ENCODE results near the gene OR1A1. TPM values are rescaled to one million over a fixed set of nuclear protein-coding genes. Genes with fewer than 3 reads are reported as not detected.

Gene OR1A1
- not detected in 2 replicates for polyA plus RNA-seq (2011; rRNA removed)
- polyA plus RNA-seq (2012; cell fraction: cytosol; rRNA removed): not detected in 2 replicates
- polyA plus RNA-seq (2012; cell fraction: nucleus; rRNA removed): not detected in 2 replicates
- not detected in 3 replicates for polyA plus RNA-seq (2017; fragmentation: RNase III; extraction: RNeasy Plus Mini Kit Qiagen cat#74134 plus additional on column Dnase treatment)
- not detected in 2 replicates for polyA minus RNA-seq (2011; rRNA and poly(A)+ RNA removed)

DNA sequence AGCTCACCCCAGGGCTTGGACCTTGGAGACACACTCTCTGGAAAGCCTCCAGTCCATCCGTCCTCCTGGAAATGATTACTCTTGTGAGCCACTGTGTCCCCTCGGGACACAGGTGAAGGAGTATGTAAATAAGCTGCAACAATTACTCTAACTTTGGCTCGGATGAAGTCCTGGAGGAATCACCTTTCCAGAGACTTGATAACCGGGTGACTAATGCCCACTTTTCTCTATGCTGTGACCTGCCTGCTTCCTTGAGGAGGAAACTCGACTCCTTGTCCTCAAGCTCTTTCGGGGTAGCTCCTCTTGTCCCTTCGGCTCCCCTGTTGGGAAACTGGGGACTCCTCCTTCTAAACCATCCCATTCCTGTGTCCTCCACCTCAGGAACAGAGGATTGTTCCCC lies at the start of gene OR1A1:
OR1A1 (plus strand) TSS at position 301 of the 400 bp plus-strand sequence. CDS start 7,954 bp downstream, outside the sequence.
- H3K4me1 ChIP-seq: no peaks in the 10 kb centered on the region
- no peak within 1 kb of the TSS for H3K4me2 ChIP-seq
- POLR2A ChIA-PET: no interaction called here
- H3K27ac ChIP-seq: no peak within 1 kb of the TSS
- H3K4me3 ChIP-seq: no peak within 1 kb of the TSS
- no peak for ATAC-seq
- no peak for DNase-seq (ENCODE audit: low read depth in 1 of 2, low spot score in 1 of 2)
- 2% methylated on average over 7 of the region's 7 CpGs for WGBS (ENCODE audit: missing lambda C conversion rate)
- no peaks in the 10 kb centered on the region for H3K9me3 ChIP-seq
- FAIRE-seq: no peak
- TF ChIP-seq ZSCAN20 (CRISPR knock-in tag; IDR thresholded peaks at IDR 0.05) (no peak), ELK1 (IDR thresholded peaks at IDR 0.05; ENCODE audit: low read depth, low read length) (no peak), FOXS1 (CRISPR knock-in tag; IDR thresholded peaks at IDR 0.05) (no peak), KDM5A (IDR thresholded peaks at IDR 0.05) (no peak), HOXA7 (CRISPR knock-in tag; IDR thresholded peaks at IDR 0.05) (no peak), RAD21 (conservative IDR thresholded peaks at IDR 0.05 in 1 of 2, IDR thresholded peaks at IDR 0.05 in 1 of 2) (no peak), HEYL (CRISPR knock-in tag; IDR thresholded peaks at IDR 0.05) (no peak), JUN (IDR thresholded peaks at IDR 0.05) (no peak), SMC3 (IDR thresholded peaks at IDR 0.05) (no peak), ESRRA (IDR thresholded peaks at IDR 0.05; ENCODE audit: borderline replicate concordance, low read length) (no peak), RNF2 (IDR thresholded peaks at IDR 0.05; ENCODE audit: borderline replicate concordance, low read depth) (no peak), CHD4 (IDR thresholded peaks at IDR 0.05; ENCODE audit: borderline replicate concordance) (no peak), EHMT2 (IDR thresholded peaks at IDR 0.05; ENCODE audit: low read depth) (no peak), EHF (CRISPR knock-in tag; IDR thresholded peaks at IDR 0.05) (no peak), MAFK (IDR thresholded peaks at IDR 0.05; ENCODE audit: partially characterized antibody) (no peak), EP300 (IDR thresholded peaks at IDR 0.05) (no peak), ZC3H11A (IDR thresholded peaks at IDR 0.05) (no peak)
- CTCF ChIA-PET: no interaction called here

GRCh38 chr17:3167574-3167973 lies 39.9 kb upstream of the OR1A1 start:
- ATAC-seq: no peak
- Histone ChIP-seq H3K9me3 (no peaks in the 10 kb centered on the region), H3K4me3 (no peak overlapping the region), H3K4me1 (no peaks in the 10 kb centered on the region), H3K27ac (no peak overlapping the region), H3K4me2 (no peak overlapping the region)
- no peak for DNase-seq (ENCODE audit: low read depth in 1 of 2, low spot score in 1 of 2)
- TF ChIP-seq E2F6 (IDR thresholded peaks at IDR 0.05; ENCODE audit: borderline replicate concordance, low read depth) (no peak), CBX2 (IDR thresholded peaks at IDR 0.05; ENCODE audit: borderline replicate concordance, low read depth) (no peak), CHD2 (IDR thresholded peaks at IDR 0.05; ENCODE audit: low read length, partially characterized antibody) (no peak), FOSB (CRISPR knock-in tag; IDR thresholded peaks at IDR 0.05) (no peak), EP300 (IDR thresholded peaks at IDR 0.05) (no peak)
- CTCF ChIA-PET: interaction anchor here (0.6 to 1.1 kb wide), 3 partner anchors 11 to 365 kb away, joined by 3 to 5 read pairs (median 4); no protein-coding TSS in a partner anchor
- FAIRE-seq: no peak
- POLR2A ChIA-PET: no interaction called here
- 4% methylated on average over 5 of the region's 5 CpGs for WGBS (ENCODE audit: missing lambda C conversion rate)

DNA sequence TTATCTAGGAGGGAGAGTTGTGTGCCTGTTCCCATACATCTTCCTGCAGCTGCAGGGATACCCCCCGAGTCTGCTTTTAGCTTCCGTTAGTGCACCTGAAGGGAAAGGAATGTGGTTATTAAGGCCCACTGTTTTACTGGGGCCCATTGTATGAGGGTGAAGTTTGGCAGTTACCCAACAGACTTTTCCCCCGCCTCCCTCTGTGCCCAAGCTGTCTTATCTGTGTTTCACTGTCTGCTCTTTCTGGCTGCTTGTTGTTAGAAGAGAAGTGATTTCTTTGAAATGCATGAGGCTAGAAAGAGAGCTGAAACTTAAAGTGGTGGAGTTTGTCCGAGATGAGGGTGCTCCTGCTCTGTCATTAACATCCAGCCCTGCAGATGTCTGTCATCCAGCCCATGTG lies 17.5 kb upstream of the OR1A1 start:
- Histone ChIP-seq H3K4me2 (no peak overlapping the region), H3K4me1 (no peaks in the 10 kb centered on the region), H3K4me3 (no peak overlapping the region), H3K27ac (no peak overlapping the region), H3K9me3 (no peaks in the 10 kb centered on the region)
- POLR2A ChIA-PET: no interaction called here
- no peak for ATAC-seq
- CTCF ChIA-PET: interaction anchor here (1.1 kb wide), 1 partner anchor 247 kb away, joined by 3 read pairs; no protein-coding TSS in a partner anchor
- no peak for TF ChIP-seq RCOR1 (IDR thresholded peaks at IDR 0.05; ENCODE audit: low read depth, low read length)
- TF ChIP-seq, protein P1, sequence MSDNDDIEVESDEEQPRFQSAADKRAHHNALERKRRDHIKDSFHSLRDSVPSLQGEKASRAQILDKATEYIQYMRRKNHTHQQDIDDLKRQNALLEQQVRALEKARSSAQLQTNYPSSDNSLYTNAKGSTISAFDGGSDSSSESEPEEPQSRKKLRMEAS (IDR thresholded peaks at IDR 0.05): no peak
- 16% methylated on average over 4 of the region's 4 CpGs for WGBS (ENCODE audit: missing lambda C conversion rate)
- no peak for DNase-seq (ENCODE audit: low read depth in 1 of 2, low spot score in 1 of 2)
- no peak for FAIRE-seq
